HL-60 (cell line): ENCODE results near the gene EEF1AKMT1.

Experiments used
- GABPA ChIP-seq: IDR thresholded peaks from 2 replicates; pipeline ENCODE4 v1.6.1; 2012; ENCODE audit warnings: low read depth
- POLR2AphosphoS5 ChIP-seq: IDR thresholded peaks from 2 replicates; pipeline ENCODE4 v1.6.1; 2012; ENCODE audit warnings: low read depth
- SPI1 ChIP-seq: IDR thresholded peaks from 2 replicates; pipeline ENCODE4 v1.6.1; 2012; ENCODE audit warnings: low read depth, mild to moderate bottlenecking, borderline replicate concordance
- TF ChIP-seq, protein P1 (sequence below): IDR thresholded peaks from one replicate; pipeline ENCODE4 v1.5.1; 2011; ENCODE audit warnings: low read length, control low read depth, inconsistent platforms; ENCODE audit not compliant: insufficient read depth

- TF ChIP-seq, protein P1, sequence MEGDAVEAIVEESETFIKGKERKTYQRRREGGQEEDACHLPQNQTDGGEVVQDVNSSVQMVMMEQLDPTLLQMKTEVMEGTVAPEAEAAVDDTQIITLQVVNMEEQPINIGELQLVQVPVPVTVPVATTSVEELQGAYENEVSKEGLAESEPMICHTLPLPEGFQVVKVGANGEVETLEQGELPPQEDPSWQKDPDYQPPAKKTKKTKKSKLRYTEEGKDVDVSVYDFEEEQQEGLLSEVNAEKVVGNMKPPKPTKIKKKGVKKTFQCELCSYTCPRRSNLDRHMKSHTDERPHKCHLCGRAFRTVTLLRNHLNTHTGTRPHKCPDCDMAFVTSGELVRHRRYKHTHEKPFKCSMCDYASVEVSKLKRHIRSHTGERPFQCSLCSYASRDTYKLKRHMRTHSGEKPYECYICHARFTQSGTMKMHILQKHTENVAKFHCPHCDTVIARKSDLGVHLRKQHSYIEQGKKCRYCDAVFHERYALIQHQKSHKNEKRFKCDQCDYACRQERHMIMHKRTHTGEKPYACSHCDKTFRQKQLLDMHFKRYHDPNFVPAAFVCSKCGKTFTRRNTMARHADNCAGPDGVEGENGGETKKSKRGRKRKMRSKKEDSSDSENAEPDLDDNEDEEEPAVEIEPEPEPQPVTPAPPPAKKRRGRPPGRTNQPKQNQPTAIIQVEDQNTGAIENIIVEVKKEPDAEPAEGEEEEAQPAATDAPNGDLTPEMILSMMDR = no peak
- no peak for TF ChIP-seq POLR2AphosphoS5
- no peak for TF ChIP-seq SPI1
- TF ChIP-seq GABPA = no peak
Observed at GRCh38 chr13:20772401-20773131, 1.2 kb downstream of the EEF1AKMT1 start.
